IPS-20b (cell line): Measurements from ENCODE around the gene KLHL21.
A peak's percentile ranks its signal among the peaks of the same experiment; 100 is the strongest.

ENCODE experiments used
- H3K27ac ChIP-seq: one replicate; pipeline ENCODE4 v1.5.1; 2013; ENCODE audit warnings: low read length
- H3K27me3 ChIP-seq: 2 replicates; pipeline ENCODE4 v1.6.1; 2013; ENCODE audit warnings: mild to moderate bottlenecking, low read length, inconsistent platforms; ENCODE audit not compliant: insufficient read depth
- H3K36me3 ChIP-seq: 2 replicates; pipeline ENCODE4 v1.6.1; 2013; ENCODE audit warnings: low read depth, mild to moderate bottlenecking, inconsistent platforms, low read length, moderate library complexity; ENCODE audit not compliant: insufficient read depth
- H3K4me1 ChIP-seq: 2 replicates; pipeline ENCODE4 v1.6.1; 2013; ENCODE audit warnings: mild to moderate bottlenecking, control low read depth, inconsistent platforms, low read length, moderate library complexity; ENCODE audit not compliant: insufficient read depth
- H3K4me3 ChIP-seq: 2 replicates; pipeline ENCODE4 v1.5.1; 2013; ENCODE audit warnings: mild to moderate bottlenecking, low read length, inconsistent platforms
- H3K9ac ChIP-seq: 2 replicates; pipeline ENCODE4 v1.6.1; 2013; ENCODE audit warnings: low read depth, mild to moderate bottlenecking, inconsistent platforms, low read length, moderate library complexity
- H3K9me3 ChIP-seq: 2 replicates; pipeline ENCODE4 v1.6.1; 2013; ENCODE audit warnings: mild to moderate bottlenecking, low read depth, low read length, inconsistent platforms; ENCODE audit not compliant: insufficient read depth

Gene KLHL21

GRCh38 chr1:6635161-6635909 is 32.7 kb upstream of the KLHL21 start:
- H3K9ac ChIP-seq: no peak overlapping the region
- H3K27ac ChIP-seq: no peak overlapping the region
- no peaks in the 10 kb centered on the region for H3K4me1 ChIP-seq
- peaks cover 83% of the 10 kb centered on the region for H3K36me3 ChIP-seq
- no peaks in the 10 kb centered on the region for H3K9me3 ChIP-seq
- no peak overlapping the region for H3K4me3 ChIP-seq
- H3K27me3 ChIP-seq: no peaks in the 10 kb centered on the region

- Histone ChIP-seq H3K9ac (no peak overlapping the region), H3K36me3 (peaks cover 83% of the 10 kb centered on the region), H3K27ac (no peak overlapping the region), H3K4me3 (no peak overlapping the region), H3K4me1 (no peaks in the 10 kb centered on the region), H3K9me3 (no peaks in the 10 kb centered on the region), H3K27me3 (no peaks in the 10 kb centered on the region)
Measured at GRCh38 chr1:6634371-6635052, 31.8 kb upstream of the KLHL21 start.

GRCh38 chr1:6632588-6633514 is 30.2 kb upstream of the KLHL21 start:
- Histone ChIP-seq H3K36me3 (peaks cover 83% of the 10 kb centered on the region), H3K9me3 (no peaks in the 10 kb centered on the region)

GRCh38 chr1:6631058-6631457 is 28.4 kb upstream of the KLHL21 start:
- H3K9ac ChIP-seq: no peak overlapping the region
- H3K36me3 ChIP-seq: peaks cover 69% of the 10 kb centered on the region
- H3K27me3 ChIP-seq: no peaks in the 10 kb centered on the region
- no peaks in the 10 kb centered on the region for H3K9me3 ChIP-seq
- no peaks in the 10 kb centered on the region; the same call in 1 of the 2 replicates for H3K4me1 ChIP-seq
- H3K4me3 ChIP-seq: no peak overlapping the region
- no peak overlapping the region for H3K27ac ChIP-seq

More at GRCh38 chr1:6632588-6633514, 30.2 kb upstream of the KLHL21 start:
- H3K9ac ChIP-seq: no peak overlapping the region
- no peak overlapping the region for H3K27ac ChIP-seq
- H3K4me3 ChIP-seq: no peak overlapping the region
- no peaks in the 10 kb centered on the region for H3K4me1 ChIP-seq
- H3K27me3 ChIP-seq: no peaks in the 10 kb centered on the region

GRCh38 chr1:6630027-6630426 is 27.4 kb upstream of the KLHL21 start:
- H3K27me3 ChIP-seq: no peaks in the 10 kb centered on the region
- H3K4me3 ChIP-seq: no peak overlapping the region
- H3K9me3 ChIP-seq: no peaks in the 10 kb centered on the region
- H3K4me1 ChIP-seq: no peaks in the 10 kb centered on the region; the same call in 1 of the 2 replicates
- no peak overlapping the region for H3K9ac ChIP-seq
- no peak overlapping the region for H3K27ac ChIP-seq
- H3K36me3 ChIP-seq: peaks cover 59% of the 10 kb centered on the region

- Histone ChIP-seq H3K4me1 (no peaks in the 10 kb centered on the region; the same call in 1 of the 2 replicates), H3K27ac (no peak overlapping the region), H3K36me3 (peaks cover 51% of the 10 kb centered on the region), H3K4me3 (no peak overlapping the region), H3K27me3 (no peaks in the 10 kb centered on the region), H3K9ac (no peak overlapping the region), H3K9me3 (no peaks in the 10 kb centered on the region)
Measured at GRCh38 chr1:6628971-6629479, 26.4 kb upstream of the KLHL21 start.

- no peak overlapping the region for H3K27ac ChIP-seq
- no peaks in the 10 kb centered on the region for H3K9me3 ChIP-seq
- H3K9ac ChIP-seq: no peak overlapping the region
- peaks cover 51% of the 10 kb centered on the region for H3K36me3 ChIP-seq
- H3K27me3 ChIP-seq: no peaks in the 10 kb centered on the region
- no peak overlapping the region for H3K4me3 ChIP-seq
- H3K4me1 ChIP-seq: no peaks in the 10 kb centered on the region; the same call in 1 of the 2 replicates
Measured at GRCh38 chr1:6627841-6628545, 25.3 kb upstream of the KLHL21 start.

GRCh38 chr1:6627031-6627430 is 24.4 kb upstream of the KLHL21 start:
- Histone ChIP-seq H3K9me3 (no peaks in the 10 kb centered on the region), H3K36me3 (peaks cover 51% of the 10 kb centered on the region), H3K27me3 (no peaks in the 10 kb centered on the region), H3K27ac (no peak overlapping the region), H3K4me3 (no peak overlapping the region), H3K9ac (no peak overlapping the region), H3K4me1 (no peaks in the 10 kb centered on the region; the same call in 1 of the 2 replicates)

GRCh38 chr1:6625584-6626149 is 23.0 kb upstream of the KLHL21 start:
- H3K27ac ChIP-seq: no peak overlapping the region
- H3K4me3 ChIP-seq: peak overlapping the region; percentile 90
- no peaks in the 10 kb centered on the region for H3K27me3 ChIP-seq
- H3K4me1 ChIP-seq: no peaks in the 10 kb centered on the region; the same call in 1 of the 2 replicates
- peak overlapping the region; percentile 75 for H3K9ac ChIP-seq
- no peaks in the 10 kb centered on the region for H3K9me3 ChIP-seq
- peaks cover 64% of the 10 kb centered on the region for H3K36me3 ChIP-seq

- Histone ChIP-seq H3K9me3 (no peaks in the 10 kb centered on the region), H3K36me3 (peaks cover 68% of the 10 kb centered on the region), H3K4me1 (no peaks in the 10 kb centered on the region; the same call in 1 of the 2 replicates), H3K4me3 (peak within 1 kb of the TSS; percentile 90), H3K27ac (no peak within 1 kb of the TSS), H3K9ac (peak within 1 kb of the TSS; percentile 75), H3K27me3 (no peaks in the 10 kb centered on the region)
Measured at GRCh38 chr1:6624710-6625583, 22.3 kb upstream of the KLHL21 start, which contains the start of gene THAP3. THAP3 (plus strand) TSS chr1:6624868; CDS start chr1:6625219, 351 bp downstream.
